ENCODE data around the gene CCN5. TPM values are rescaled to one million over a fixed set of nuclear protein-coding genes. Genes with fewer than 3 reads are reported as not detected.

Gene CCN5
- total and polyA plus RNA-seq, 2 donors from 2014 or later = 0.41 to 3.1 TPM

DNA sequence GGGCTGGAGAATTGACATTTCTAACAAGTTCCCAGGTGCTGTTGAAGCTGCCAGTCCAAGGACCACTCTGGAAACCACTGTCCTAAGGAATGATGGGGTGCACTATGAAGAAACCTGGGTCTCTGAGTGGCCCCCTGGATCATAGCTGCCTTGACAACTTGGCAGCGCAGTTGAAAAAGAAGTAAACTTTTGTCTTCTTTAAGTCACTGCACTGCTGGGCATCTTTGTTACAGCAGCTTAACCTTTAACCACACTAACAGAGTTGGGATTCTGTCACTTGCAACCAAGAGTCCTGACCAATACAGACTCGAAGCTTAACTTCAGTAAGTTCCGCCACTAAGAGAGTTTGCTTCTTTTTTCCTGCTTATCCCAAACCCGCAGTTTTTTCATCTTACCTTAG lies 21.9 kb downstream of the CCN5 start:
- intact Hi-C loops (cut with DNase I) = no loop called here
- H3K9me3 ChIP-seq (ENCODE audit: control insufficient read depth in 2 of 3, insufficient read depth in 1 of 3, low read length in 3 of 3) = peaks cover 0 to 8% (median 0%) of the 10 kb centered on the region in 3 donors
- FAIRE-seq = no peak
- H3K4me1 ChIP-seq (ENCODE audit: control insufficient read depth in 2 of 3, insufficient read depth in 2 of 3, low read depth in 1 of 3, low read length in 3 of 3) = no peaks in the 10 kb centered on the region
- DNase-seq = no peak
- H3K4me3 ChIP-seq (ENCODE audit: low read length in 3 of 3) = no peak overlapping the region
- H3K36me3 ChIP-seq (ENCODE audit: control insufficient read depth in 2 of 3, insufficient read depth in 3 of 3, low read length in 3 of 3) = no peaks in the 10 kb centered on the region
- H3K9ac ChIP-seq (ENCODE audit: low read length in 3 of 3) = no peak overlapping the region
- no peaks in the 10 kb centered on the region for H3K27me3 ChIP-seq (ENCODE audit: control insufficient read depth, insufficient read depth, low read length)
- TF ChIP-seq, protein P1, sequence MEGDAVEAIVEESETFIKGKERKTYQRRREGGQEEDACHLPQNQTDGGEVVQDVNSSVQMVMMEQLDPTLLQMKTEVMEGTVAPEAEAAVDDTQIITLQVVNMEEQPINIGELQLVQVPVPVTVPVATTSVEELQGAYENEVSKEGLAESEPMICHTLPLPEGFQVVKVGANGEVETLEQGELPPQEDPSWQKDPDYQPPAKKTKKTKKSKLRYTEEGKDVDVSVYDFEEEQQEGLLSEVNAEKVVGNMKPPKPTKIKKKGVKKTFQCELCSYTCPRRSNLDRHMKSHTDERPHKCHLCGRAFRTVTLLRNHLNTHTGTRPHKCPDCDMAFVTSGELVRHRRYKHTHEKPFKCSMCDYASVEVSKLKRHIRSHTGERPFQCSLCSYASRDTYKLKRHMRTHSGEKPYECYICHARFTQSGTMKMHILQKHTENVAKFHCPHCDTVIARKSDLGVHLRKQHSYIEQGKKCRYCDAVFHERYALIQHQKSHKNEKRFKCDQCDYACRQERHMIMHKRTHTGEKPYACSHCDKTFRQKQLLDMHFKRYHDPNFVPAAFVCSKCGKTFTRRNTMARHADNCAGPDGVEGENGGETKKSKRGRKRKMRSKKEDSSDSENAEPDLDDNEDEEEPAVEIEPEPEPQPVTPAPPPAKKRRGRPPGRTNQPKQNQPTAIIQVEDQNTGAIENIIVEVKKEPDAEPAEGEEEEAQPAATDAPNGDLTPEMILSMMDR (IDR thresholded peaks at IDR 0.05; ENCODE audit: borderline replicate concordance, extremely low read depth, insufficient read depth) = no peak
- no peak overlapping the region for H3K27ac ChIP-seq (ENCODE audit: low read depth in 2 of 2, low read length in 2 of 2)

DNA sequence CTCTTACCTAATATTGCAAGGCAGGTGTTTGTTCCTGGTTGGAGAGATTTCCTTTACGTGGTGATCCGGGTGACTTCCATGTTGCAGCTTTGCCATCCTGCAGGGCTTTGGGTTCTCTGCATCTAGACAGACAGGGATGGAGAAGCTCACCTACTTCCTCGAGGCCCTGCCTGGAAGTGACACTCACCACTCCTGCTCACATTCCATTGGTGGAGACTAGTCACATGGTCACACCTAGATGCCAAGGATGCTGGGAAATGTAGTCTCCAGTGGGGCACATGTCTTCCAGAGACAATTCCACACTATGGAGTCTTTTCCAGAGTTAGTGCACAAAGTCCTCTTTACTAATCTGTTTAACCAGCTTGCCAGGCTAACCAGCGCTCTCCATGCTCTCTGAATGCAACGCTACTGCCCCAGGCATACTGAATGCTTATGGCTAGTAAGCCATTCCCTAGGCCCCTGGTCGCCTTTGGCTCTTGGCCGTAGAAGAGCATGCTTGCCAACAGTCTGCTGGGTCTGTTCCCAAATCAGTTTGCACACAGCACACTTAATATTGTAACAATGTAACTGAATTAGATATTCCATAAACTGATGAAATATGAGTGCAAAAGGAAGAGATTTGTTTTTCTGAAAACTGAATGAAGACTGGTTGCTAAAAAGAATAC lies 23.8 kb downstream of the CCN5 start:
- FAIRE-seq (no peak), DNase-seq (peak; percentile 61 to 83 (median 70))
- intact Hi-C loops (cut with DNase I) = no loop called here
- H3K9me3 ChIP-seq (ENCODE audit: control insufficient read depth in 2 of 3, insufficient read depth in 1 of 3, low read length in 3 of 3) = peaks cover 0 to 8% (median 0%) of the 10 kb centered on the region in 3 donors
- H3K4me1 ChIP-seq (ENCODE audit: control insufficient read depth in 2 of 3, insufficient read depth in 2 of 3, low read depth in 1 of 3, low read length in 3 of 3) = no peaks in the 10 kb centered on the region
- no peaks in the 10 kb centered on the region for H3K27me3 ChIP-seq (ENCODE audit: control insufficient read depth, insufficient read depth, low read length)
- TF ChIP-seq, protein P1 (IDR thresholded peaks at IDR 0.05; ENCODE audit: borderline replicate concordance, extremely low read depth, insufficient read depth) = no peak
- no peaks in the 10 kb centered on the region for H3K36me3 ChIP-seq (ENCODE audit: control insufficient read depth in 2 of 3, insufficient read depth in 3 of 3, low read length in 3 of 3)
- no peak overlapping the region for H3K9ac ChIP-seq (ENCODE audit: low read length in 3 of 3)
- no peak overlapping the region for H3K4me3 ChIP-seq (ENCODE audit: low read length in 3 of 3)
- H3K27ac ChIP-seq (ENCODE audit: low read depth in 2 of 2, low read length in 2 of 2) = no peak overlapping the region

DNA sequence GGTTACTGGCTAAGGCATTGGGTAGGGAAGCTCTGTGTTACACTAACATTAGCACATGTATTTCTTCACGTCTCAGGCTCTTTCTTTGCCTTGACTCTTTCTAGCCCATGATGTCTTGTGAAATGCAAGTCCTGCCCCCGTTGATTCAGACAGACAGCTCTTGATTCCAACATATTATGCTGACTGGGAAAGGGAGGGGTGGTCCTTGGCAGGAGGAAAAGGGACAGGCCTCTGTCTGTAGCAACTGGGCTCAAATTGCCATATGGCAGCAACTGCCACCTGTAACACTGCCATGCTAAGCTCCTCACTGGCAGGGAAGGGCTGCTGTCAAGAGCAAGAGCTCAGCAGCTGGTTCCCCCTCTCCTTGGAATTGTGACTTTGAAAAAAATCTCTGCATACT lies 24.8 kb downstream of the CCN5 start:
- no peak for FAIRE-seq
- intact Hi-C loops (cut with DNase I) = no loop called here
- no peak overlapping the region for H3K9ac ChIP-seq (ENCODE audit: low read length in 3 of 3)

More for the DNA sequence above, 24.8 kb downstream of the CCN5 start:
- Histone ChIP-seq H3K4me3 (ENCODE audit: low read length in 3 of 3) (no peak overlapping the region), H3K4me1 (ENCODE audit: control insufficient read depth in 2 of 3, insufficient read depth in 2 of 3, low read depth in 1 of 3, low read length in 3 of 3) (no peaks in the 10 kb centered on the region), H3K27ac (ENCODE audit: low read depth in 2 of 2, low read length in 2 of 2) (no peak overlapping the region), H3K36me3 (ENCODE audit: control insufficient read depth in 2 of 3, insufficient read depth in 3 of 3, low read length in 3 of 3) (no peaks in the 10 kb centered on the region), H3K9me3 (ENCODE audit: control insufficient read depth in 2 of 3, insufficient read depth in 1 of 3, low read length in 3 of 3) (peaks cover 0 to 8% (median 0%) of the 10 kb centered on the region in 3 donors), H3K27me3 (ENCODE audit: control insufficient read depth, insufficient read depth, low read length) (no peaks in the 10 kb centered on the region)
- DNase-seq = peak in 1 of 5 donors; percentile 16
- TF ChIP-seq, protein P1 (IDR thresholded peaks at IDR 0.05; ENCODE audit: borderline replicate concordance, extremely low read depth, insufficient read depth) = no peak

All from kidney (tissue), 14 donors.